Natural killer cell (primary cell): ENCODE data around the gene EP400. TPM values are rescaled to one million over a fixed set of nuclear protein-coding genes. Genes with fewer than 3 reads are reported as not detected.

ENCODE experiments used
- ATAC-seq, 3 donors: fragments of 150-1000 bp in 2 of 3; fragments of 200-7000 bp in 1 of 3; cut with Tn5 transposase; 1 replicate in 1 of 3; 2 replicates in 2 of 3; pipeline ENCODE4 v1.10.0; 2021; ENCODE audit warnings: mild to moderate bottlenecking in 2 of 3, moderate library complexity in 2 of 3
- DNase-seq, 2 donors: peaks; one replicate each; pipeline versions ENCODE4 v3.0.0 to v3.0.0-alpha.2; 2013 to 2021; ENCODE audit warnings: mixed read lengths in 1 of 2
- H3K27ac ChIP-seq: one replicate; pipeline ENCODE4 v1.5.1; 2013; ENCODE audit warnings: mild to moderate bottlenecking, low read length
- H3K27me3 ChIP-seq: one replicate; pipeline ENCODE4 v1.6.1; 2013; ENCODE audit warnings: low read length; ENCODE audit not compliant: control insufficient read depth, insufficient read depth
- H3K36me3 ChIP-seq: one replicate; pipeline ENCODE4 v1.6.1; 2013; ENCODE audit warnings: low read length; ENCODE audit not compliant: control insufficient read depth, insufficient read depth
- H3K4me1 ChIP-seq: one replicate; pipeline ENCODE4 v1.6.1; 2013; ENCODE audit warnings: low read length; ENCODE audit not compliant: control insufficient read depth, insufficient read depth
- H3K4me3 ChIP-seq: one replicate; pipeline ENCODE4 v1.5.1; 2013; ENCODE audit warnings: low read length
- H3K9me3 ChIP-seq: one replicate; pipeline ENCODE4 v1.6.1; 2013; ENCODE audit warnings: low read length; ENCODE audit not compliant: control insufficient read depth, insufficient read depth
- H3K27ac Mint-ChIP-seq, 2 donors: one replicate each; pipeline ENCODE4 v1.8.0; 2022; ENCODE audit warnings: mild to moderate bottlenecking in 2 of 2, mixed read lengths in 2 of 2, moderate library complexity in 1 of 2
- H3K27me3 Mint-ChIP-seq, 2 donors: one replicate each; pipeline ENCODE4 v1.8.0; 2022; ENCODE audit warnings: low read depth in 2 of 2, mixed read lengths in 2 of 2
- H3K36me3 Mint-ChIP-seq: one replicate; pipeline ENCODE4 v1.8.0; 2022; ENCODE audit warnings: mixed read lengths
- H3K4me1 Mint-ChIP-seq, 2 donors: one replicate each; pipeline ENCODE4 v1.8.0; 2022; ENCODE audit warnings: mixed read lengths in 2 of 2
- H3K4me3 Mint-ChIP-seq: one replicate; pipeline ENCODE4 v1.8.0; 2022; ENCODE audit warnings: mild to moderate bottlenecking, moderate library complexity, mixed read lengths
- H3K9me3 Mint-ChIP-seq, 2 donors: one replicate each; pipeline ENCODE4 v1.8.0; 2022; ENCODE audit warnings: mixed read lengths in 2 of 2
- WGBS: methylation state at CpG from one replicate; pipeline ENCODE4 v1.1.7; 2013; ENCODE audit warnings: missing lambda C conversion rate; ENCODE audit not compliant: insufficient coverage; 5-methylcytosine and 5-hydroxymethylcytosine counted together
- intact Hi-C: fragments of 100-400 bp; cut with micrococcal nuclease; formaldehyde crosslinking; loops from one replicate; pipeline ENCODE4 v1.14.2; 2022
- total RNA-seq, 4 donors: library from RNA; stranded (reverse); fragments of 120-200 nt in 1 of 4; gene quantifications; one replicate each; pipeline versions ENCODE4 v1.2.3 to v1.2.4, GENCODE V29; 2013 to 2022
- TF ChIP-seq, protein P1 (sequence below): fragments of 200-600 bp; IDR thresholded peaks from one replicate; pipeline ENCODE4 v1.8.0; 2022; ENCODE audit warnings: antibody characterized with exemption

EP400 gene
- total RNA-seq, 3 donors from 2014 or later (not counting 1 experiment from before 2014, with no cell fraction given), result 62.8 to 81.1 (median 80.1) TPM

DNA sequence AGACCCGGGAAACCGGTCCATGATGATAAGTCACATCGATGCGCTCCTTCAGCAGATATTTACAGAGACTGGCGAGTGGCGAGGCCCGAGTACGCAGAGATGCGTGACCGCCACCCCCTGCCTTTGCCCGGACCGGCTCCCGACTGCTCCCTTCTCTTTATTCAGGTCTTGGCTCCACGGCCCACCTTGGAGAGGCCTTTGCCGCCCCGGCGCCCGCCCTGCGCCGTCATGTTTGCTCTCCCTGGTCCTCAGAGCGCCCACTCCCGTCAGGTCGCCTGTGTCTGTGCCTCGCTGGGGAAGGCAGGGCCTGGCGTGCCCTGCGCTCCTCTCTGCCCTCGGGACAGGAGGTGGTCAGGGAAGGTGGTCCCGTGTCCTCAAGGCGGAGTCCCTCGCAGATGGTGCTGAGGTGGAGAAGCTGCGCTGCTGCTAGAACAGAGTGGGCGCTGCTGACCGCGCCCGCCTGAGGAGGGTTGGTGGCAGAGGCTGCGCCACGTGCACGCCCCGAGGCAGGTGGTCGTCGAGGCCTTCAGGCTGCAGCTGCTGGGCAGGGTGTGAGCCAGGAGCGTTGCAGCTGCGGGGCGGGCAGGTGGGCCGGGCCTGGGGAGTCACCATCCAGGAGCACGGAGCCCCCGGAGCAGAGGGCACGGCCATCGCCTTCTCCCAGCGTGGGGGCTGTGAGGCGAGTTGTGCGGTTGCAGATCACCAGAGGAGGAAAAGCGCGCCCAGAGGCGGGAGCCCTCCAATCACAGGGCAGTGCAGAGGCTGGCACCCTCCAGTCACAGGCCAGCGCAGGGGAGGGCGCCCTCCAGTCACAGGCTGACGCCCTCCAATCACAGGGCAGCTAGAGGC is 167.2 kb downstream of the EP400 start:
- intact Hi-C loops, result no loop called here
- DNase-seq (no peak), ATAC-seq (no peak)
- Mint-ChIP-seq H3K27ac (no peak overlapping the region), H3K36me3 (no peaks in the 10 kb centered on the region), H3K4me1 (peaks cover 4 to 18% of the 10 kb centered on the region in 2 donors), H3K4me3 (no peak overlapping the region), H3K9me3 (no peaks in the 10 kb centered on the region), H3K27me3 (no peaks in the 10 kb centered on the region)
- H3K36me3 ChIP-seq, result peaks cover 17% of the 10 kb centered on the region
- WGBS, result 98% methylated on average over 58 of the region's 58 CpGs
- H3K27ac ChIP-seq, result no peak overlapping the region
- H3K4me1 ChIP-seq, result peaks cover 9% of the 10 kb centered on the region
- no peaks in the 10 kb centered on the region for H3K27me3 ChIP-seq
- no peaks in the 10 kb centered on the region for H3K9me3 ChIP-seq
- H3K4me3 ChIP-seq, result no peak overlapping the region
- TF ChIP-seq, protein P1, sequence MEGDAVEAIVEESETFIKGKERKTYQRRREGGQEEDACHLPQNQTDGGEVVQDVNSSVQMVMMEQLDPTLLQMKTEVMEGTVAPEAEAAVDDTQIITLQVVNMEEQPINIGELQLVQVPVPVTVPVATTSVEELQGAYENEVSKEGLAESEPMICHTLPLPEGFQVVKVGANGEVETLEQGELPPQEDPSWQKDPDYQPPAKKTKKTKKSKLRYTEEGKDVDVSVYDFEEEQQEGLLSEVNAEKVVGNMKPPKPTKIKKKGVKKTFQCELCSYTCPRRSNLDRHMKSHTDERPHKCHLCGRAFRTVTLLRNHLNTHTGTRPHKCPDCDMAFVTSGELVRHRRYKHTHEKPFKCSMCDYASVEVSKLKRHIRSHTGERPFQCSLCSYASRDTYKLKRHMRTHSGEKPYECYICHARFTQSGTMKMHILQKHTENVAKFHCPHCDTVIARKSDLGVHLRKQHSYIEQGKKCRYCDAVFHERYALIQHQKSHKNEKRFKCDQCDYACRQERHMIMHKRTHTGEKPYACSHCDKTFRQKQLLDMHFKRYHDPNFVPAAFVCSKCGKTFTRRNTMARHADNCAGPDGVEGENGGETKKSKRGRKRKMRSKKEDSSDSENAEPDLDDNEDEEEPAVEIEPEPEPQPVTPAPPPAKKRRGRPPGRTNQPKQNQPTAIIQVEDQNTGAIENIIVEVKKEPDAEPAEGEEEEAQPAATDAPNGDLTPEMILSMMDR, result no peak

DNA sequence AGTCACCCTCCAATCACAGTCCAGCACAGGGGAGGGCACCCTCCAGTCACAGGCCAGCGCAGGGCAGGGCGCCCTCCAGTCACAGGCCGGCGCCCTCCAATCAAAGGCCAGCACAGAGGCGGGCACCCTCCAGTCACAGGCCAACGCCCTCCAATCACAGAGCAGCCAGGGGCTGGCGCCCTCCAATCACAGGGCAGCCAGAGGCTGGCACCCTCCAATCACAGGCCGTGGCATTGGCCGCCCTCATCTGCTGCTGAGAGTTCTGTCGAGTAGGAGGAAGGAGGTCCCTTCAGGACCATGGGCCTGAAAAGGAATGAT is 167.8 kb downstream of the EP400 start:
- Histone ChIP-seq H3K9me3 (no peaks in the 10 kb centered on the region), H3K27me3 (no peaks in the 10 kb centered on the region), H3K4me3 (no peak overlapping the region), H3K4me1 (peaks cover 9% of the 10 kb centered on the region), H3K27ac (no peak overlapping the region), H3K36me3 (peaks cover 23% of the 10 kb centered on the region)
- H3K27ac Mint-ChIP-seq, result no peak overlapping the region
- intact Hi-C loops, result no loop called here
- TF ChIP-seq, protein P1, result no peak
- no peaks in the 10 kb centered on the region for H3K27me3 Mint-ChIP-seq
- H3K4me1 Mint-ChIP-seq, result peaks cover 4 to 18% of the 10 kb centered on the region in 2 donors
- no peaks in the 10 kb centered on the region for H3K36me3 Mint-ChIP-seq
- H3K9me3 Mint-ChIP-seq, result no peaks in the 10 kb centered on the region
- H3K4me3 Mint-ChIP-seq, result no peak overlapping the region
- ATAC-seq (no peak), DNase-seq (no peak)
- 95% methylated on average over 10 of the region's 10 CpGs for WGBS

- H3K4me1 Mint-ChIP-seq, result peaks cover 4 to 18% of the 10 kb centered on the region in 2 donors
- Histone ChIP-seq H3K27me3 (no peaks in the 10 kb centered on the region), H3K36me3 (peaks cover 24% of the 10 kb centered on the region), H3K9me3 (no peaks in the 10 kb centered on the region), H3K4me3 (no peak overlapping the region), H3K4me1 (peaks cover 9% of the 10 kb centered on the region), H3K27ac (no peak overlapping the region)
- WGBS, result 98% methylated on average over 22 of the region's 22 CpGs
- H3K27ac Mint-ChIP-seq, result no peak overlapping the region
- H3K9me3 Mint-ChIP-seq, result no peaks in the 10 kb centered on the region
- intact Hi-C loops, result no loop called here
- ATAC-seq, result no peak
- H3K36me3 Mint-ChIP-seq, result no peaks in the 10 kb centered on the region
- no peak overlapping the region for H3K4me3 Mint-ChIP-seq
- no peak for DNase-seq
- no peaks in the 10 kb centered on the region for H3K27me3 Mint-ChIP-seq
- TF ChIP-seq, protein P1, result no peak
These were observed 169.1 kb downstream of the EP400 start for GRCh38 chr12:132118876-132119275.

GRCh38 chr12:132121283-132121682 is 171.5 kb downstream of the EP400 start:
- Mint-ChIP-seq H3K9me3 (no peaks in the 10 kb centered on the region), H3K27ac (no peak overlapping the region), H3K27me3 (no peaks in the 10 kb centered on the region), H3K4me1 (peaks cover 0 to 4% of the 10 kb centered on the region in 2 donors), H3K4me3 (no peak overlapping the region), H3K36me3 (no peaks in the 10 kb centered on the region)
- TF ChIP-seq, protein P1, result no peak
- ATAC-seq (no peak), DNase-seq (no peak)
- no peaks in the 10 kb centered on the region for H3K27me3 ChIP-seq
- H3K4me1 ChIP-seq, result no peaks in the 10 kb centered on the region
- peaks cover 26% of the 10 kb centered on the region for H3K36me3 ChIP-seq
- H3K27ac ChIP-seq, result no peak overlapping the region
- WGBS, result 97% methylated on average over 13 of the region's 14 CpGs
- no peaks in the 10 kb centered on the region for H3K9me3 ChIP-seq
- H3K4me3 ChIP-seq, result no peak overlapping the region
- intact Hi-C loops, result no loop called here
